Astrocyte (in vitro differentiated cells and primary cell): ENCODE measurements around the gene NSMCE3.

Experiments
- EZH2 ChIP-seq: IDR thresholded peaks from 2 replicates; pipeline ENCODE4 v1.6.1; 2012; ENCODE audit warnings: mild to moderate bottlenecking, low read length, inconsistent platforms; ENCODE audit not compliant: insufficient read depth
- TF ChIP-seq, protein P1 (sequence below): IDR thresholded peaks from 2 replicates; pipeline ENCODE4 v1.5.1; 2011; ENCODE audit warnings: low read depth, mild to moderate bottlenecking, inconsistent platforms, low read length, moderate library complexity; ENCODE audit not compliant: insufficient read depth

- TF ChIP-seq, protein P1, sequence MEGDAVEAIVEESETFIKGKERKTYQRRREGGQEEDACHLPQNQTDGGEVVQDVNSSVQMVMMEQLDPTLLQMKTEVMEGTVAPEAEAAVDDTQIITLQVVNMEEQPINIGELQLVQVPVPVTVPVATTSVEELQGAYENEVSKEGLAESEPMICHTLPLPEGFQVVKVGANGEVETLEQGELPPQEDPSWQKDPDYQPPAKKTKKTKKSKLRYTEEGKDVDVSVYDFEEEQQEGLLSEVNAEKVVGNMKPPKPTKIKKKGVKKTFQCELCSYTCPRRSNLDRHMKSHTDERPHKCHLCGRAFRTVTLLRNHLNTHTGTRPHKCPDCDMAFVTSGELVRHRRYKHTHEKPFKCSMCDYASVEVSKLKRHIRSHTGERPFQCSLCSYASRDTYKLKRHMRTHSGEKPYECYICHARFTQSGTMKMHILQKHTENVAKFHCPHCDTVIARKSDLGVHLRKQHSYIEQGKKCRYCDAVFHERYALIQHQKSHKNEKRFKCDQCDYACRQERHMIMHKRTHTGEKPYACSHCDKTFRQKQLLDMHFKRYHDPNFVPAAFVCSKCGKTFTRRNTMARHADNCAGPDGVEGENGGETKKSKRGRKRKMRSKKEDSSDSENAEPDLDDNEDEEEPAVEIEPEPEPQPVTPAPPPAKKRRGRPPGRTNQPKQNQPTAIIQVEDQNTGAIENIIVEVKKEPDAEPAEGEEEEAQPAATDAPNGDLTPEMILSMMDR = no peak
- TF ChIP-seq EZH2 = no peak
Measured at GRCh38 chr15:29294732-29295325, 25.2 kb upstream of the NSMCE3 start.
